HG03039 (cell line): ENCODE measurements around the gene GNAI3.

Experiments used
- ATAC-seq: cut with Tn5 transposase; IDR thresholded peaks from one replicate; pipeline ENCODE4 v1.9.1; 2021; ENCODE audit warnings: mild to moderate bottlenecking, moderate library complexity; ENCODE audit not compliant: unreplicated experiment

GNAI3 gene

DNA sequence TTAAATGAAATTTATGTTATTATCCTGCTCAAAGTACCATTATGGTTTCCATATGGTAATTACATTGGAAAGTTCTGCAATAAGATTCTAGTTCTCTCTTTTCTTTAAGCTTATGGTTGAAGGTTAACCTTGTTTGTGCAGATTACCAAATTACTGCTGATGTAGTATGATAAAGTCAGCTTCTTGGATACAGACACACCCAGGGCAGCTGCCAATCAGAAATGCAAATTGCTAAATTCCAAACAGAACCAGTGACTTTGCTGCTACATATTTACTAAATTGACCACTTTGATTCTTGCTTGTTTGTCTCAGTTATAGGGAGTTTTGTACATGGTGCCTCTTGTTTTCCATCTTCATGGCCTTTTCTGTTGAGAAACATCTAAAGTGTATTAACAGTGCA, 44.5 kb downstream of the GNAI3 start:
- ATAC-seq: no peak

DNA sequence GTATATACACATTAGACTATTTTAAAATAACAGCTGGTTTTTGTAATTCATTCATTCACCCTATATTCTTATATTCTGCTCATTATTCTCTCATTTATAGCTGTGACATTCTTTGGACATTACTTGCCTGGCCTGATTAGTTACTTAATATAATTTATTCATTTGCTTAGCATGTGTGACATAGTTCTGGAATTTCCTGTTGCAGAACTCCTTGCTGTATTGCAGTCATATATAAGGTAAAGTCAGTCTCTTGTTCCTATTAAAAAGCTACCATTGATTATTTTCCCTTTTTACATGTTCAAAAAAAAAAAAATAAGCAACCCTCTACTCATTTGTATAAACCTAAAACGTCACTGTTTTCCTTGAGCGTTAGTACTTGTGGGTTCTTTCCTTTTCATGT, 47.1 kb downstream of the GNAI3 start:
- ATAC-seq: no peak

DNA sequence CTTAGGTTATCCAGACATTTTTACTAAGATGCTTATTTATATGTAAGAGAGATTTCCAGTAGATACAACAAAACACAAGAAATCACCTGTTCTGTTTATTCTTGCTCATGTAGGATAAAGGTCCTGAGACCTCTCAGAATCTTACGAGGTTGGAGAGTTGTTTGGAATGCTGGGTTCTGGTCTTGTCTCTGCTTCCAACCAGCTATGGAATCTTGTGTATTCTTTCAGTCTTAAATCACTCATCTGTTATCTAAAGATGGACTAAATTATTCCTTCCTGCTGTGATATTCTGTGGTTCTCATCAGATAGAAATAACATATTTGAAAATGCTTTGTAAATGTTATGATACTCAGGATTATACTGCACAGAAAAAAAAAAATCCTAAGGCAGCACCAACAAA, 49.7 kb downstream of the GNAI3 start:
- ATAC-seq: no peak

DNA sequence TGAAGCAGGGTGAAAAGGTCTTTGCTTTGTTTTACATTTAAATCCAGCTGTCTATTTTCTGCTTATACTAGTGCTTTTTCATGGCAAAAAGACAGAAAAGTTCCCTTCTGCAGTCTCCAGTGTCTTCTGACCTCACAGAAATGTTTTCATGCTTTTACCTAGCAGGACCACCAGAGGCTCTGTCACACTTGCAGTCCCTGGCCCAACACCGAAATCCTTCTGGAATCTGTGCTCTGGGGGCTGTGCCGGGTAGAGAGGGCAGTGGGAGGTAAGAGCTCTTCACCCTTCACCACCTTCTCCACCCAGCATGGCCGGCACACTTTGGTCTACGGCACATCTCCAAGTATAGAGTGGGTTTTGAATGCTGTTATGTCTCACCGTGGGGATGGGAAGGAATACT, 50.2 kb downstream of the GNAI3 start:
- ATAC-seq: no peak

DNA sequence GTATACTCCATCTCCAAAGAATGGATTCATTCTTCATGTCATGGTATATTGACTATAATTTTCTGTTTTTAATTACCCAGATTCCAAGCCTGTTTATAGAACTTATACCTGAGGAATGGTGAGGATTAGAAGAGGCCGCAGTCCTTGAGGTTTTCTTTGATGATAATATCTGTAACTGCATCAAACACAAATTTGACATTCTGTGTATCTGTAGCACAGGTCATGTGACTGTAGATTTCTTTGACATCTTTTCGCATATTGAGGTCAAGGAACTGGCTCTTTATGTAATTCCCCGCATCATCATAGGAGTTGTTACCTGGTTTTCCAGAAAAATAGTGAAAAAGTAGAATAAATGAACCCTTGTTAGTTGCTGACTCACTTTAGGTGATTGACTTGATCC, 54.8 kb downstream of the GNAI3 start:
- ATAC-seq: no peak

DNA sequence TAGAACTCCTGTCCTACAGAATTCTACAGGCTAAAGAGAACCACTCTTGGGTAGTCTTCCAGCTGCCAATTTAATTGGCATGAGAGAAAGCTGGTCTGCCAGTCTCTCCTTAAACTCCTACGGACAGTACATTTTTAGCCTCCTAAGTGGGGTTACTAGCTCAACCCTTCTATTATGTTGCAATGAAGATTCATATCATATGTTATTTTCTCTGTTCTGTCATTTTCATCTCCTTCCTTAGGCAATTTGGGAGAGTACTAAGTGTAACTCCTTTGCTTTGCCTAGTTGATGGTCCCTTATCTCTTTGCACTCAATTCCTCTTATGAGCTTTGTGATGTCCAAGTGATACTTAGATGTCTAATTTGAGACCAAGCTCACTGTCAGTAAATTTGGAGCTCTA, 57.0 kb downstream of the GNAI3 start:
- ATAC-seq: no peak

DNA sequence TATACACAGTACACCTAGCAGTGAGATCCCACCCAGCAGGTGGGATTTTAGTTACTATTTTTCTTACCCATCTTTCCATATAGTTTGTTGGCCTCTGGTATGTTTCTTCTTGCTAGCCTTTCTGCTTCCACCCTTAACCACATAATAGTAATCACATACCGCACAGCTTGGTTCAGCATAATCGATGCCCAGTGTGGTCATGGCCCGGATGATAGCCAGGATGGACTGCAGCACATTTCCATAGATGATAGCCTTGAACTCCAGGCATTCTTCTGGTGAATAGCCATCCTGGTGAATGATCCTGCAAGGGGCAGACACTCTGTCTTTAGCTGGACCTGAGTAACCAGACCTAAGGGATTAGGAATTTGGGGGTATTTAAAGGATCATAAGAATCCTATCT, 61.5 kb downstream of the GNAI3 start:
- no peak for ATAC-seq

DNA sequence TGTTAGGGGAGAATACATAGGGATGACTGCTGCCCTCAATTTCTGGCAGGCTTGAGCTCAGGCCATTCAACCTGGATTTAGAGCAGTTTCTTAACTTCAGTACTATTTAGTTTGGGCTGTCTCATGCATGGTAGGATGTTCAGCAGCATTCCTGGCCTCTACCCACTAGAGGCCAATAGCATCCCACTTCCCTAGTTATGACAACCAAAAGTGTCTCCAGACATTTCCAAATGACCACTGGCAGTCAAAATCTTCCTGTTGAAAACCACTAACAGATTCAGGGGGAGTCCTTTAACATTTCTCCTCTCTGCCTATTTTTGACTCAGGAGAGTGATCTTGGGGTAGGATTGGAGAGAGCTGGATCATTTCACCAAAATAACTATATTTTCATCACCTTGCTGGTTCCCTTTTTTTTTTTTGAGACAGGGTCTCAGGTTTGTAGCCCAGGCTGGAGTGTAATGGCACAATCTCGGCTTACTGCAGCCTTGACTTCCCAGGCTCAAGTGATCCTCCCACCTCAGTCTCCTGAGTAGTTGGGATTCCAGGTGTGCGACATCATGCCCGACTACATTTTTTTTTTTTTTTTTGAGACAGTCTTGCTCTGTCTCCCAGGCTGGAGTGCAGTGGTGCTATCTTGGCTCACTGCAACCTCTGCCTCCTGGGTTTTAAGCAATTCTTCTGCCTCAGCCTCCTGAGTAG, 62.3 kb downstream of the GNAI3 start:
- no peak for ATAC-seq

DNA sequence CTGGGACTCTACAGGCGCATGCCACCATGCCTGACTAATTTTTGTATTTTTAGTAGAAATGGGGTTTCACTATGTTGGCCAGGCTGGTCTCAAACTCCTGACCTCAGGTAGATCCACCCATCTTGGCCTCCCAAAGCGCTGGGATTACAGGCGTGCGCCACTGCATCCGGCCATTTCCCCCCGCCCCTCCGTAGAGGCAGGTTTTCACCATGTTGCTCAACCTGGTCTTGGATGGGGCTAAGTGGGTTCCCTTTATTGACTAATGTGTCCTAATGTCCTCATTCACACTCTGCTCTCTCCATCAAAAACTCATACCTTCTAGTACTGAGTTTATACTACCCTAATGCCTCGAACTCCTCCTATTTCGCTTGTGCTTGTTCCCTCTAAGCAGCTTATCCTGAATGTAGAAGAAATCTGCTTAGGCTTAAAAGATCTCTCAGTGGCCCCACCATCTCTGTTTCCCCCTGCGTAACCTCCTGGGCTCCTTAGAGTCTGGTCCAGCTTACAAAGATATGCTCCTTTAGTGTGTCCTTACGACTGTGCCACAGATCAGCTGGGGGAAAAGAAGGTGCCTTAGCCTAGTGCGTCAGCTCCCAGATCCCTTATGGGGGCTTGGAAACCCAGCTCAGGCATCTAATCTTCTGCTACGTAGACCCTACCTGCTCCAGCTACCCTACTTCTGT, 63.0 kb downstream of the GNAI3 start:
- no peak for ATAC-seq

DNA sequence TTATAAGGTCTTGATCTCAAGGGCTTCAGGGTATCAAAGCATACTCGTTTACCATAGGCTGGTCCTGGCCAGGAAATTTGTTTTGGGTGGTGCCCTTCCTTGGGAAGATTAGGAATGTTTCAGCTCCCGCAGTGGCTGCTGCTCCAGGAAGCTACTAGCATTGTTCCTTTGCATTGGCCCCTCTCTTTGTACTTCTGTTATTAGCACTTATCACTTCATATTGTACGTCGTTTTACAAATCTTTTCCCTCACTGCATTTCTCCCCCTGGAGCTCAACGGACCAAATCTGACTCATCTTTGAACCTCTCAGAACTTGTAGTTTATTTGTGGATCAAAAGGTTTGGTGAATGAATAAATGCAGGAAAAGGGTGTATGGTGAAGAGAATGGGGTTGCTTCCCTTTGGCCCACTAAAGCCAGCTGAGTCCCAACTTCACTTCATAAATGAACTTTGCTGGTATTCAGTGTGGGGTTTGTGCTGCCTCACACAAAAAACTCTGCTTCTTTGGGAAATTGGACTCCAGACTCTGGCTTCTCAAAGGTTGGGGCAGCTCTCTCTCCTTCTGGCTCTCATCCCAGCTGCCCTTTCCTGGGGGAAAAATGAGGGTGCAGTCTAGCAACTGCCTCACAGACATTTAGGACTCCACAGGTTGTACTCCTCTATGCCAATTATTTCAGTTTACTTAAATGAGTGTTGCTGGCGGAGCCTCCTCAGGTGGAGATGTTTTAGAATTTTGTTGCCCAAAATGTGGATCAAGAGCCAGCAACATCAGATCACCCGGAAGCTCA, 65.1 kb downstream of the GNAI3 start:
- no peak for ATAC-seq

DNA sequence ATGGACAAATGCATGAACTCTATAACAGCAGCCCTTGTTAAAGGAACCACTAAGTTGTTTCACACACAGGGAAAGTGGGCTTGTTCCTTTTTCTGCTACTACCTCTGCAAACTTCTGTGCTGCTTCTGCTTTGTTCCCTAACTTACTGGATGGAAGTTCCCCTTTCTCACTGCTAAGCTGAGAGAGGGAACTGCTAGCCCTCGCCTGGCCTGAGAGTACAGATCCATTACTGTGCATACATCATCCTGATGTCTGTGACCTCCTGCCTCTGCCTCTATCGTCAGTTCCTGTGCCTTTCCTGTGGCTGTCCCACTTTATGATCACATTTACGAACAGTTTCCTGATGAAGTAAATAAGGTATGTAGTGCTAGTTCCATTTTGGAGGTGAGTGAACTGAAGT, 67.5 kb downstream of the GNAI3 start:
- no peak for ATAC-seq

DNA sequence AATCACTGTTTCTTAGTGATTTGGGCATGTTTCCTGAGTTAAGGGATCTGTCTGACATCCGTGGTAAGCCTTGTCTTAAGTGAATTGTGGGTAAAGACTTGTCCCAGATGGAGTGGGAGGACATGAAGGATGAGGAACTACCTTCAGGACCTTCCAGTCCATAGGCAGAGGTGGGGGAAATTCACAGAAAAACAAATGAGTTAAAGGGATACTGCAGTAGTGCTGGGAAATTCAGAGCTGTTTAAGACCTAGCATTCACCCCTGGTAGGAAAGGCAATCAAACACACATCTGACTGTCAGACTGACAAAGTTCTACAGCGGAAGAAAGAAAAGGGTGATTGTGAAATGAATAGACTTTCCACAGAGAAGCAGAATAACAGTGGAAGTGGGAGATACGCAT, 68.0 kb downstream of the GNAI3 start:
- no peak for ATAC-seq

DNA sequence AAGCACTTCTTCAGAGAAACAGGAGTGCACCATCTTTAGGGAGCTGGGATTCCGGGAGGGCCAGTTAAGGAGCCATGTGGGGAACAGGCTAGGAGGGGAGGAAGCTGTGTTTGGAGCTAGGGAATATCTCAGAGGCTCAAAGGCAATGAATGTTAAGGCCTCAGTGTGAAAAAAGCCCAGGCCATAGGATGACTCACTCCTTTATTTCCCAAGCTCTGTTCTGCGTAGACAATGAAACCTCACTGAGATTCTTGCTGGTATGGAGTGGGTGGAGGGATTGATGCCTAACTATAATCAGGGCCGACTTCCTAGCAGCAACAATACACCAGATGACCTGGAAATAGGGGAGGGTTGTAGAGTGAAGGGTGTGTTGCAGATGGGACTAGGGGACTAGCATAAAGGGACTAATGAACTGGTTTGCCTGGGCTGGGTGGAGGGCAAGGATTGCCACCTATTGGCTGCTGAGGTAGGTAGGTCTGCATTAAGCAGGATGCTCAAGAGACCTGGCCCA, 68.9 kb downstream of the GNAI3 start:
- ATAC-seq: no peak

DNA sequence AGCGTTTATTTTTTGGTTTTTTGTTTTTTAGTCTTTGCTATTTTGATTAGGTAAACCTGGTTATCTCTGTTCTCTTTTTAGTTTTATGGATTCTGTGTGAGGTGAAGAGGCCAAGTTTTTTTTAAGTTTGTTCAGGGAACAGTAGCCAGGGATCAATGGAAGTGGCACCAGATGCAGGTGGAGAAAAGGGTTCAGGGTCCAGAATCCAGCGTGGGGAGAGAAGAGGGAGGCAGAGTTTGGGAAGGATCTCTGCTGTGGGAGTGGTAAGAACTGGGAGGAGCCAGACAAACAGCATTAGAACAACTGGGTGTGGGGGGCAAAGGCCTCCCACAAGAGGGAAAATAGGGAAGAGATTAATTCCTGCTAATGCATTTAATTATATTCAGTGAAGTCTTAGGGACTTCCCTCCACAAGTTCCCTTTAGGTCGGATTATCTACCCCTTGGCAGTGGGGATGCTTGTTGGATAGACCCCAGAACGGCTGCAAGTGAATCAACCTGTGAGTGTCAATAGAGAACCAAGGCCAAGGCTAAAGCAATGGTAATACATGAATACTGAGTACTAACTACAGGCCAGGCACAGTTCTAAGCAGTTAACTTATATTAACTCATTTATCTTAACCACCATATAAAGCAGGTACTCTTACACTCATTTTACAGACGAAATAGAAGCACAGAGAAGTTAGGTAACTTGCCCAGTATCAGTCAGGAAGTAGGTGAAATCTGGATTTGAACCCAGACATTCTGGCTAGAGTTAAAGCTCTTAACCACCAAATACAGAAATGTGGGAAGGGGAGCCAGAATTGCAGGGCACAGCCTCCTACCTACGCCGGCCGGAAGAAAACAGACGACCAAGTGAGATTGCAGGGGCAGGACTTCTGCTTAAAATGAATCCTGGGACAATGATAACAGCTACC, 70.5 kb downstream of the GNAI3 start:
- no peak for ATAC-seq

DNA sequence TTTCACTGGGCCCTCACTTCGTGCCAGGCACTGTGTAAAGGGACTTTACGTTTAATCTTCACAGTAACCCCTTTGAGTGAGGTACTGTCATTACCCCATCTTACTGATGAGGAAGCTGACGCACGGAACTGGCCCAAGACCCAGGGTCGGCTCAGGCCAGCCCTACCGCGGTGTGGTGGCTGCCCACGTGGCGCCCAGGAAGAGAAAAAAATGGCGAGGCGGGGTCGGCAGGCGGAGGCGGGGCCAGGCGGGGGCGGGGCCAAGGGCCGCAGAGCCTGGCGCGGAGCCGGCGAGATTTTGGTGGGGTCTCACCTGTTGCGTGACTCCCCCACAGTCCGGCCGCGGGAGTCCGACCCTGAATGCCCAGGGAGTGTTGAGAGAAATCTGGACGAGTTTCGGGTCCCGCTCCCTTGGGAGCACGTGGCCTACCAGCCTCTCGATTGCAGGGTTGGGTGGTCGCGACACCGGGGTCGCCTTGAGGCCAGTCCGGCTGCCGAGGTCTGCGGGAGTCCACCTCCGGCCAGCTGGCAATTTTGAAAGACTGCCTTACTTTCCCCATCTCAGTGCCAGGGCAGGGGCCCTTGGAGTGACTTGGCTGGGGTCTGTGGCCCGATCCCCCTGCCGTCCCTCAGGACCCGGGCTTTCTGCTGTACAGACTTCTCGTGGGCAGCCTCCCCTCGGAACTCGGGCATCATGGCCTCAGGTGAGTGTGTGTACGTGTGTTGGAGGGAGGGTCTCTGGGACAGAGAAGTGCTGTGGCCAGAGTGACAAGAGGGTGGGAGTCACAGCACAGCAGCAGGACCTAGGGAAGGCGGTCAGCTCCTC, 71.4 kb downstream of the GNAI3 start, which contains the start of the genes AMPD2 and GNAT2:
Gene AMPD2 (plus strand): TSS at position 262 of the 825 bp plus-strand sequence. CDS start 1,339 bp downstream, outside the sequence.
Gene GNAT2 (minus strand): TSS at position 41 of the 825 bp plus-strand sequence. CDS start 6,746 bp downstream, outside the sequence.
- ATAC-seq: peak; percentile 41

DNA sequence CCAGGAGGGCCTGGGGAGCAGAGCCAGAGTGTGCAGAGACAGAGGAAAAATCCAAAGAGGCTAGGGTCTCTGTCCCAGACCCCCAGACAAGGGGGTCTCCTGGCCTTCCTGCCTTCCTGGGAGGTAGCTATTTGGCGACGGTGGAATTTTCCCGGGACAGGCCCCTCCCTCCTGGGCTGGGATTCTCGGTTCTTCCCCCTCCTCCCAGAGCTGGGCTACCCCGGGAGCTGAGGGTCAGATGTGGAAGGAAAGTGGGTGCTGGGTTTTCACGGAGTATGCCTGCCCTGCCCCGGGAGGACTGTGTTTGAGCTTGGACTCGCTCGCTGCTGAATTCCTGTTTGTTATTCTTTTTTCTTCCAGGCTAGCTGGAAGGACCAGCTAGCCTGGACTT, 72.0 kb downstream of the GNAI3 start:
- ATAC-seq: no peak

DNA sequence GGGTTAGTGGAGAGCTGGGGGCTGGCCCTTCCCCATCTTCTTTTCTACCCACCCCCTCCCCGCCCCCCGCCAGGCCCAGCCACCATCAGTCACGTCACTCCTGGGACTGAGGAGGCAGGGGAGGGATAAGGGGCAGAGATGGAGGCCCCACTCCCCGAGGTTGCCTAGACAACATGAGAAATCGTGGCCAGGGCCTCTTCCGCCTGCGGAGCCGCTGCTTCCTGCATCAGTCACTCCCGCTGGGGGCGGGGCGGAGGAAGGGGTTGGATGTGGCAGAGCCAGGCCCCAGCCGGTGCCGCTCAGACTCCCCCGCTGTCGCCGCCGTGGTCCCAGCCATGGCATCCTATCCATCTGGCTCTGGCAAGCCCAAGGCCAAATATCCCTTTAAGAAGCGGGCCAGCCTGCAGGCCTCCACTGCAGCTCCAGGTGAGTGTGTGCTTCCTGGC, 72.4 kb downstream of the GNAI3 start:
- ATAC-seq: peak; percentile 61

DNA sequence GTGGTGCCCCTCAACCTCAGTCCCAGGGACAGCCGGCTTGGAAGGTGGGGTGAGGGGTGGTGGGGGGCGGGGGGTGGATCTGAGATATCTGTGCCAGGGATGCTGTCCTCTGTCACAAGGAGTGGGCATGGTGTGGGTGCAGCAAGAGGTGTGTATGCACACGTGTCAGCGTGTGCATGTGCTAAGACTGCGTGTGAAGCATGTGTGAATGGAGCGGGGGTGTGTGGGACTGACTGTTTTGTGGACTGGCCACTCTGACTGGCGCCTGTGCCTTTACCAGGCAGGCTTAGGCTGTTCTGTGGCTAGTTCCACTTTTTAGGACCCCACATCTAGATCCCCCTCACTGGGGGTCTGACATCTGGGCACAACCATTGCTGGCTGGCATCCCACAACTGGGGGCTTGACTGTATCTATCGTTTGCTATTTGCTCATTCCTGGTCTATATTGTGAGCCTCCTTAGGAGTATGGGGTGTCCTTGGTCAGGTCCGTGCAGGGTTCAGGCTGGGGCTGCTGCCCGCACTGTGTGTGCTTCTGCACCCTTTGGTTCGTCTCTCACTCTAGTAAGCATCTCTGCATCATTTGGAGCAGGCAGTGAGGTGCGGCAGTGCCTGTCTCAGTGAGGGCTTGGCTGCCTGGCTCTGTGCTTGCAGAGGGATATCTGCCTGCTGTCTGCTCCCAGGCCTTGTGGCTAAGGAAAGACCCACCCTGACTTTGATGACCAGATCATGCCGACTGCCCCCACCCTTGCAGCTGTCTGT, 73.1 kb downstream of the GNAI3 start:
- no peak for ATAC-seq
